ENCODE measurements around the gene RAMACL. TPM values are rescaled to one million over a fixed set of nuclear protein-coding genes. Genes with fewer than 3 reads are reported as not detected.
"Not testable (repeated sequence)": the region's sequence is repeated elsewhere in the genome, so short reads cannot be mapped to it uniquely, and the experiment has no call there.

RAMACL gene
- total RNA-seq, 1 experiment from 2014 or later, result 0.13 TPM

DNA sequence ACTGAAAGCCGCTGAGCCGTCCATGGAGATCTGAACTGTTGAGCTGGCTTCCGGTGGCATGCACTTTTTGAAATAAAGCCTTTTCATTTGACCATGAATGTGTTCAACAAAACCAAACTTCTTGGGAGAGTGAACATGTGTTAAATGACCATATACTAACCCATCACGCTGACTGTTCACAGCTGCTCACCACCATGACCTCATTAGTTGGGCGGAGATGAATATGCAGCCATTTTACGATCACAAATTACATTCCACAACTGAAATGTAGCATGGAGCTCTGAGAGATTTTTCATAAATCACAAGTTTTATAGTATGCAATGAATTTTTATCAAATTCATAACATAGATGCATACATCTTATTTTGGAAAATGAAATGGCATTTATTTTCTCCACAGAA lies 4.2 kb downstream of the RAMACL start:
- intact Hi-C loops (cut with micrococcal nuclease; ENCODE audit: unreplicated experiment), result no loop called here

DNA sequence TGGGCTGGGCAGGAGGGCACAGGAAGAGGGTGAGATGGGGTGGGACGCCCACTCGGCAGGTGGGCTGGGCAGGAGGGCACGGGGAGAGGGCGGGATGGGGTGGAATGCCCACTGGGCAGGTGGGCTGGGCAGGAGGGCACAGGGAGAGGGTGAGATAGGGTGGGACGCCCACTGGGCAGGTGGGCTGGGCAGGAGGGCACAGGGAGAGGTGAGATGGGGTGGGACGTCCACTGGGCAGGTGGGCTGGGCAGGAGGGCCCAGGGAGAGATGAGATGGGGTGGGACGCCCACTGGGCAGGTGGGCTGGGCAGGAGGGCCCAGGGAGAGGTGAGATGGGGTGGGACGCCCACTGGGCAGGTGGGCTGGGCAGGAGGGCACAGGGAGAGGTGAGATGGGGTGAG lies 4.7 kb downstream of the RAMACL start:
- H3K36me3 ChIP-seq (ENCODE audit: control insufficient read depth, insufficient read depth, low read length); H3K27ac ChIP-seq (ENCODE audit: low read length); H3K4me1 ChIP-seq (ENCODE audit: control insufficient read depth, insufficient read depth, low read length); POLR2A ChIA-PET; intact Hi-C loops (cut with micrococcal nuclease; ENCODE audit: unreplicated experiment); H3K27me3 ChIP-seq (ENCODE audit: control insufficient read depth, insufficient read depth, low read length); in situ Hi-C loops (cut with HindIII; ENCODE audit: low pct_unique_long_range_greater_than_20kb, low sequenced_read_pairs); BruUV-seq (replicated peaks); H3K4me3 ChIP-seq (ENCODE audit: low read depth in 2 of 2, low read length in 2 of 2); DNase-seq (ENCODE audit: low read depth, low spot score); H3K9me3 ChIP-seq (ENCODE audit: control insufficient read depth, insufficient read depth, low read depth, low read length); ATAC-seq: not testable (repeated sequence)
- CTCF ChIA-PET, result interaction anchor here (0.6 kb wide), 1 partner anchor 50 kb away, joined by 3 read pairs; no protein-coding TSS in a partner anchor

More for the DNA sequence above, 4.2 kb downstream of the RAMACL start:
- BruUV-seq (replicated peaks), result no TSS peak
- no peaks in the 10 kb centered on the region for H3K4me1 ChIP-seq (ENCODE audit: control insufficient read depth, insufficient read depth, low read length)
- no peaks in the 10 kb centered on the region for H3K9me3 ChIP-seq (ENCODE audit: control insufficient read depth, insufficient read depth, low read depth, low read length)
- no peak for ATAC-seq
- in situ Hi-C loops (cut with HindIII; ENCODE audit: low pct_unique_long_range_greater_than_20kb, low sequenced_read_pairs), result no loop called here
- no peak for DNase-seq (ENCODE audit: low read depth, low spot score)
- TF ChIP-seq, protein P1, sequence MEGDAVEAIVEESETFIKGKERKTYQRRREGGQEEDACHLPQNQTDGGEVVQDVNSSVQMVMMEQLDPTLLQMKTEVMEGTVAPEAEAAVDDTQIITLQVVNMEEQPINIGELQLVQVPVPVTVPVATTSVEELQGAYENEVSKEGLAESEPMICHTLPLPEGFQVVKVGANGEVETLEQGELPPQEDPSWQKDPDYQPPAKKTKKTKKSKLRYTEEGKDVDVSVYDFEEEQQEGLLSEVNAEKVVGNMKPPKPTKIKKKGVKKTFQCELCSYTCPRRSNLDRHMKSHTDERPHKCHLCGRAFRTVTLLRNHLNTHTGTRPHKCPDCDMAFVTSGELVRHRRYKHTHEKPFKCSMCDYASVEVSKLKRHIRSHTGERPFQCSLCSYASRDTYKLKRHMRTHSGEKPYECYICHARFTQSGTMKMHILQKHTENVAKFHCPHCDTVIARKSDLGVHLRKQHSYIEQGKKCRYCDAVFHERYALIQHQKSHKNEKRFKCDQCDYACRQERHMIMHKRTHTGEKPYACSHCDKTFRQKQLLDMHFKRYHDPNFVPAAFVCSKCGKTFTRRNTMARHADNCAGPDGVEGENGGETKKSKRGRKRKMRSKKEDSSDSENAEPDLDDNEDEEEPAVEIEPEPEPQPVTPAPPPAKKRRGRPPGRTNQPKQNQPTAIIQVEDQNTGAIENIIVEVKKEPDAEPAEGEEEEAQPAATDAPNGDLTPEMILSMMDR (IDR thresholded peaks at IDR 0.05), result no peak
- TF ChIP-seq, protein P2, sequence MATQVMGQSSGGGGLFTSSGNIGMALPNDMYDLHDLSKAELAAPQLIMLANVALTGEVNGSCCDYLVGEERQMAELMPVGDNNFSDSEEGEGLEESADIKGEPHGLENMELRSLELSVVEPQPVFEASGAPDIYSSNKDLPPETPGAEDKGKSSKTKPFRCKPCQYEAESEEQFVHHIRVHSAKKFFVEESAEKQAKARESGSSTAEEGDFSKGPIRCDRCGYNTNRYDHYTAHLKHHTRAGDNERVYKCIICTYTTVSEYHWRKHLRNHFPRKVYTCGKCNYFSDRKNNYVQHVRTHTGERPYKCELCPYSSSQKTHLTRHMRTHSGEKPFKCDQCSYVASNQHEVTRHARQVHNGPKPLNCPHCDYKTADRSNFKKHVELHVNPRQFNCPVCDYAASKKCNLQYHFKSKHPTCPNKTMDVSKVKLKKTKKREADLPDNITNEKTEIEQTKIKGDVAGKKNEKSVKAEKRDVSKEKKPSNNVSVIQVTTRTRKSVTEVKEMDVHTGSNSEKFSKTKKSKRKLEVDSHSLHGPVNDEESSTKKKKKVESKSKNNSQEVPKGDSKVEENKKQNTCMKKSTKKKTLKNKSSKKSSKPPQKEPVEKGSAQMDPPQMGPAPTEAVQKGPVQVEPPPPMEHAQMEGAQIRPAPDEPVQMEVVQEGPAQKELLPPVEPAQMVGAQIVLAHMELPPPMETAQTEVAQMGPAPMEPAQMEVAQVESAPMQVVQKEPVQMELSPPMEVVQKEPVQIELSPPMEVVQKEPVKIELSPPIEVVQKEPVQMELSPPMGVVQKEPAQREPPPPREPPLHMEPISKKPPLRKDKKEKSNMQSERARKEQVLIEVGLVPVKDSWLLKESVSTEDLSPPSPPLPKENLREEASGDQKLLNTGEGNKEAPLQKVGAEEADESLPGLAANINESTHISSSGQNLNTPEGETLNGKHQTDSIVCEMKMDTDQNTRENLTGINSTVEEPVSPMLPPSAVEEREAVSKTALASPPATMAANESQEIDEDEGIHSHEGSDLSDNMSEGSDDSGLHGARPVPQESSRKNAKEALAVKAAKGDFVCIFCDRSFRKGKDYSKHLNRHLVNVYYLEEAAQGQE (IDR thresholded peaks at IDR 0.05; ENCODE audit: insufficient read depth in 1 of 2, low read depth in 2 of 2, low read length in 1 of 2), result no peak
- no peak for TF ChIP-seq SIN3A (IDR thresholded peaks at IDR 0.05; ENCODE audit: borderline replicate concordance, insufficient read depth, low read depth, low read length)
- no peak for TF ChIP-seq TCF7L2 (IDR thresholded peaks at IDR 0.05; ENCODE audit: low read depth, low read length)
- TF ChIP-seq POLR2AphosphoS5 (IDR thresholded peaks at IDR 0.05; ENCODE audit: low read depth, low read length), result no peak
- POLR2A ChIA-PET, result no interaction called here
- no peak overlapping the region for H3K27ac ChIP-seq (ENCODE audit: low read length)
- CTCF ChIA-PET, result interaction anchor here (0.6 kb wide), 1 partner anchor 51 kb away, joined by 3 read pairs; no protein-coding TSS in a partner anchor
- H3K27me3 ChIP-seq (ENCODE audit: control insufficient read depth, insufficient read depth, low read length), result no peaks in the 10 kb centered on the region
- H3K36me3 ChIP-seq (ENCODE audit: control insufficient read depth, insufficient read depth, low read length), result no peaks in the 10 kb centered on the region
- no peak overlapping the region for H3K4me3 ChIP-seq (ENCODE audit: low read depth in 2 of 2, low read length in 2 of 2)

DNA sequence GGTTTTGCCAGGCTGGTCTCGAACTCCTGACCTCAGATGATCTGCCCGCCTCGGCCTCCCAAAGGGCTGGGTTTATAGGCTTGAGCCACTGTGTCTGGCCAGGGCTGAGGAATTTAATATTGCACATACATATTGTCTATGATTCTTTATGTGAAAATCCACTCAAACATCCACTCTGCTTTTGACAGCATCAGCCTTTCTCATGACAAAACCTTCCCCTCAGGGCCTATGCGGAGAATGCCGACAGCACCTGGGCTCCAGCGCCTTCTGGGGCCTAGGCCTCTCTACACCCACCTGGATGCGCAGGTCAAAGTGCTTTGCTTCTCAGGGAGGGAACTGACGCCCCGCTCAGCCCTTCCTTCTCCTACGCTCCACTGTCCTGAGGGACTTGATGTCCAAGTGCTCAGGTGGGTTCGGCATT lies 5.4 kb downstream of the RAMACL start:
- no peaks in the 10 kb centered on the region for H3K27me3 ChIP-seq (ENCODE audit: control insufficient read depth, insufficient read depth, low read length)
- no peak overlapping the region for H3K4me3 ChIP-seq (ENCODE audit: low read depth in 2 of 2, low read length in 2 of 2)
- no peaks in the 10 kb centered on the region for H3K4me1 ChIP-seq (ENCODE audit: control insufficient read depth, insufficient read depth, low read length)
- no peak for ATAC-seq
- DNase-seq (ENCODE audit: low read depth, low spot score), result no peak
- TF ChIP-seq SIN3A (IDR thresholded peaks at IDR 0.05; ENCODE audit: borderline replicate concordance, insufficient read depth, low read depth, low read length), result no peak
- TF ChIP-seq, protein P1 (IDR thresholded peaks at IDR 0.05), result no peak
- TF ChIP-seq, protein P2 (IDR thresholded peaks at IDR 0.05; ENCODE audit: insufficient read depth in 1 of 2, low read depth in 2 of 2, low read length in 1 of 2), result no peak
- TF ChIP-seq TCF7L2 (IDR thresholded peaks at IDR 0.05; ENCODE audit: low read depth, low read length), result no peak
- no peak for TF ChIP-seq POLR2AphosphoS5 (IDR thresholded peaks at IDR 0.05; ENCODE audit: low read depth, low read length)
- intact Hi-C loops (cut with micrococcal nuclease; ENCODE audit: unreplicated experiment) (no loop called here), in situ Hi-C loops (cut with HindIII; ENCODE audit: low pct_unique_long_range_greater_than_20kb, low sequenced_read_pairs) (no loop called here)
- ChIA-PET CTCF (no interaction called here), POLR2A (no interaction called here)
- no peaks in the 10 kb centered on the region for H3K36me3 ChIP-seq (ENCODE audit: control insufficient read depth, insufficient read depth, low read length)
- H3K27ac ChIP-seq (ENCODE audit: low read length), result no peak overlapping the region
- BruUV-seq (replicated peaks), result no TSS peak
- H3K9me3 ChIP-seq (ENCODE audit: control insufficient read depth, insufficient read depth, low read depth, low read length), result no peaks in the 10 kb centered on the region
